ENCODE results near the gene UBQLN3.

UBQLN3 gene

GRCh38 chr11:5509803-5510202 is at the start of gene UBQLN3:
Gene UBQLN3 (minus strand): TSS chr11:5509957. CDS start chr11:5509558, 399 bp downstream.
- DNase-seq = no peak

DNA sequence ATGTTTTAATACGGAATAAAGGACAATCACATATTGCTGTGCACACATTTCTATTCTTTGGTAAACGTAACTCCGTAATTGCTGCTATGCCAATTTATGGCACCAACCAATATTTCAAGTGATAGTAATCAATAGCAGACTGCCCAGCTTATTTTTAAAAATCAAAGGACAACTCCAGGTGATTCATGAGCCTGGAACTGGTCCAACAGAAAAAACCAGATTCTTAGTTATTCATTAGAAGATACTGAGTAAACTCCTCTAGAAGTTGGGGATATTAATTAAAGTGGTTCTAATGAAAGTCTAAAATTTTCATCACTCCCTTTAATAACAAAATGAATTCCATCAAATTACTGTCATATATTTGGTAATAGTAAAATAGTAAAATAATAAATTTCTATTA is 48.0 kb upstream of the UBQLN3 start:
- DNase-seq = no peak

GRCh38 chr11:5556596-5557188 is 46.9 kb upstream of the UBQLN3 start:
- no peak for DNase-seq

GRCh38 chr11:5553343-5553742 is 43.6 kb upstream of the UBQLN3 start:
- DNase-seq = no peak

- DNase-seq = no peak
Measured at GRCh38 chr11:5550440-5551095, 40.8 kb upstream of the UBQLN3 start.

DNA sequence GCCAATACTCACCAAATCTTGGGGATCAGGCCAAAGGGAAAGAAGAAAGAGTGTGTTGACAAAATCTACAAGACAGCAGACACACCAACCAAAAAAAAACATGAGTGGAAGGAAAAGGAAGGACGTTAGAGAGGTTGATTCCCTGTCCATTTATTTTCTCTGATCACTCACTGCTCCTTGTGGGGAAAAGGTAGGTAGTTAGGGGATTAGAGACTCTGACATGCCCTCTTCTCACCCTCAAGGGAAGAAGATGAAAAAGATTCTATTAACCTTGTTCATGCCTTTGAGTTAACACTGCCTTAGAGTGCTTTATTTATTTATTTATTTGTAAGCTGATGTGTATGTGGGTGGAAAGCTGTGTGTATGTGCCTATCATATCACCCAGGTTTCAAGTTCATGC is 38.7 kb upstream of the UBQLN3 start, which contains the start of gene OR52H1:
Gene OR52H1, minus strand, starts transcription at position 101 of the 400 bp plus-strand sequence. CDS start 3,035 bp downstream, outside the sequence.
- DNase-seq = no peak

DNA sequence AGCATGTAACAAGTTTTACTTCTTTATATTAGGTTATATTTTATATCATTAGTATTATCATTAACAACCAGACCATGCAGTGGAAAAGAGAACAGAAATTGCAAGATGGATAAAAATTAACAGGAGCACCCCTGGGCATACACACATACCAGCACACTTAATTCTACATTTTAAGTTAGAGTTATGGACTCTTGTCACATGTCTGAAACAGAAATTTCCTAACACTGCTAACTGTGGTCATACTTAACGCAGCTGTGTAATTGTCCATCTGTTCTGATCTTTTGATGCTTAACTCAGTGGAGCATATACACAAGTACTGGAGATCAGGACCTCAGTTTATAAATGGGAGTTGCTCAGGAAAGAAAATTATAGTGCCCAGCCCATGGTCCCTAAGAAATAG is 38.2 kb upstream of the UBQLN3 start:
- DNase-seq = no peak

DNA sequence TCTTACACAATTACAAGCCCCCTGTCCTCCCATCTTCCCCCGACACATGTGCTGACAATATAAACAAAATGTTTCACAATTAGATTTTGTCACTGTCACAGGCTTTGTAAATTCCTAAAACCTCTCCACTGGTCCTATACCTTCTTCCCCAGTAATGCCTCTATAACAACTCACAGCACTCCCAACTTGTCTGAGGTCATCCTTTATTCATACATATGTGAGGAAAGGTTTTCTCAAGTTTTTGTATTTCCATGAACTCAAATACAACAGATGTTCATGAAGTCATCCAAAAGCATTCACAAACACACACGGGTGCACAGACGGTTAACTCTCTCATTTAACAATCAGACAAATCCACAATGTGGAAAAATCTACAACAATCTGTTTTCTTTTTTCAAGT is 36.7 kb upstream of the UBQLN3 start:
- DNase-seq = no peak

DNA sequence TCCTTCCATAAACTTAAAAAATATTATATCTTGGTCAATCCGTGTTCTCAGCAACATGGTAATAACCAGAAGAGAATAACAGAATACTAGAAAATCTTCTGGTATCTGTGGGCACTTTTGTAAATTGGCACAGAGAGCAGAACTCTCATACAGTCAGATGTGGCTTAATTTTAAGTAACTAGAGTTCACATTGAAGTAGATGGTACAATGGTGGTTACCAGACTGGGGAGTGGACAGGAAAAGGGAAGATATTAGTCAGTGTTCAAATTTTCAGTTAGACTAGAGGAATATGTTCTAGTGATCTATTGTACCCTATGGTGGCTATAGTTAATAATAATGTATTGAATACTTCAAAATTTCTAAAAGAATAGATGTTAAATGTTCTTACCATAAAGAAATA is 31.7 kb upstream of the UBQLN3 start:
- no peak for DNase-seq

- no peak for DNase-seq
Measured at GRCh38 chr11:5536482-5536881, 26.7 kb upstream of the UBQLN3 start.

DNA sequence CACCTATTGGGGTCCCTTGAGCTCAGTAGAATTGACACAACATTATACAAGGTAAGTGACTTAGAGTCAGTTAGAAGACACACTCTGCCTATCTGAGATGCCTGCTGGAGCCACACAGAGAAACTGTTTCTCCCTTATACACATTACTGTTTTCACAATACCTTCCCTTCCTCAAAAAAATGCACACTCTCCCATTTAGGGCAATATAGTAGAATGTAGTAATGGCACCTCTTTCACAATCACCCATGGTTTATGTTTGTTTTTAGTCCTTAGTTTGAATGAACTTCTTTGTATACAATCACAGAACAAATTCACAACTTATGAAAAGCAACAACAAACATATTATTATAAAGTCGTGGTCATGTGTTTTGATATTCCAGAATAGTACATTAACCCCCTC is 24.3 kb upstream of the UBQLN3 start:
- no peak for DNase-seq

DNA sequence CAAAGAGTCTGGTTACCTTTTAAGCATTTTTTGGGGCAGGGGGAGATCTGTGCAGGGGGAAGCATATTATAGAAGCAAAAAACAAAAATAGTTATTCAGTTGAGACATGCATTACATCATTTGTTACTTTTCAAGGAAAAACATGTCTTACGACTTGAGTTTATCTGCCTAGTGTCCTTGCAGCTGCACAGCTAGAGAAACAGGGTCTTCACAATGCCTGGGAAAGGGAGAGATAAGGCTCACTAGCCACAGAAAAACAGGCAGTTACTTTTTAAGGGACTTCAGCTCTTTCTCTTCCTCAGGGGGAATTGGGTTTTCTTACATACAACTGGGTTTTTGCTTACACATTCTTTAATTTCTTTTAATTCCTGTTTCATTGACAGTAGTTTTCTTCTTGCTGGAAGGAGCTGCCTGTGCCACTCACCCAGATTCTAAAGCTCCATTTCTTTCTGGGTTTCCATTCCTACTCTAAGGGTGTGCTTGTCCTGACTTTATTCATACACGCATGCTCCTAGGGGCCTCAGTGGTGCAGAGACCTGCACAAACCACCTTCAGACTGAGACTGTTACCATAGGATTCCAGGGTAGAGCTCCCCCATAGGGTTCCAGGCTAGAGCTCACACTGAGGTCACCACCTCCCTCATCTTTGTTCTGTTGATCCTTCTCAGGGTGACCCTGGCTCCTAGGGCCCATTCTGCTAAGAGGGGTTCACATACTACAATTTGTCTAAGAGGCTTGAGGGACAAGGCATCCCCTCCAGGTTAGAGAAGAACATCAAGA is 21.5 kb upstream of the UBQLN3 start:
- DNase-seq = no peak

GRCh38 chr11:5528495-5528894 is 18.7 kb upstream of the UBQLN3 start:
- DNase-seq = no peak

DNA sequence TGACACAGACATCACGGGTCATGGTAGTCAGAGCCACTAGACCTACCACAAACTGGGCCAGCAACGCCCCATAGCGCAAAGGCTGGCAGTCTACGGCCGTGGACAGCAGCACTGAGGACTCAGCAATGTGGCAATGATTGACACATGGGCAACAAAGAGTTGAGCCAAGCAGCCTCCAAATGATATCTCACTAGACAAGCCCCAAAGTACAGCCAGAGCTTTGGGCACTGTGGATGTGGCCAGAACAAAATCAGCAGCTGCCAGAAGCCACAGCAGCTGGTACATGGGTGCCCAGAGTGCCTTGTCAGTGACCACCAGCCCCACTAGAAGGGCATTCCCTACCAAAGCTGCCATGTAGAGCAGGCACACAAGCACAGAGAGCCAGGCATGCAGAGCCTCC is 18.0 kb upstream of the UBQLN3 start:
- no peak for DNase-seq

- no peak for DNase-seq
Measured at GRCh38 chr11:5524756-5525155, 15.0 kb upstream of the UBQLN3 start.

DNA sequence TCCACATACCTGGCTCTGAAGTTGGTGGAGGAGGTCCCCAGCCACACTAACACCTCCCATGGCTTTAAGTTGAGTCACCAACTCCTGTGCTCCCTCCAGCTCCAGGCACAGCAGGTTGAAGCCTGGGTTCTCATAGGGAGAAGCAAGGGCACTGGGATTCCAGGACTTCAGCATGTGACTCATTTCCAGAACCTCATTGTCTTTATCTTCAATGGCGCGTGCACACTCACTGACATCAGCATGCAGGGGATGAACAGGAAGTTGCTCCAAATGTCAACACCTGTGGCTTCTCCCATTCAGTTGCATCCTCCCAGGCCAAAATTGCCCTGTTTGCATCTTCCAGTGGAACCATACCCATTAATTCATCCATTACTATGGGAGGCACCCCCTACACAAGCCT is 12.6 kb upstream of the UBQLN3 start:
- no peak for DNase-seq

DNA sequence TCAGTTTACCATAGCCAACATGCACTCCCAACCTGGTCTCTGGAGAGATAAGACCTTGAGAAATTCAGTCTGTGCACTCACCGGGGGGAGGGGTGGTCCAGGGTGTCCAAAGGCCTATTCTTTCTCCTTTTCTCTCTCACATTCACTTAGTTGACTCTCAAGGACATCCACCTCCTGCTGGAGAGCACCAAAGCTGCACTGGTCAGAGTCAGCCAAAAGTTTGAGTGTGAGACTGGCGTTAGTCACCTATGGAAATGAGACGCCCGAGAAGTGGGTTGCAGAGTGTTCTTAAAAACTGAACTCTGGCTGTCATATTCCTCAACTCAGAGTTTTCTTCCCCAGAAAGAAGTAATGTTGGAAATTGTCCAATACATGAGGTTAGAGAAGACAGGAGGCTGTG is 11.8 kb upstream of the UBQLN3 start:
- DNase-seq = no peak

DNA sequence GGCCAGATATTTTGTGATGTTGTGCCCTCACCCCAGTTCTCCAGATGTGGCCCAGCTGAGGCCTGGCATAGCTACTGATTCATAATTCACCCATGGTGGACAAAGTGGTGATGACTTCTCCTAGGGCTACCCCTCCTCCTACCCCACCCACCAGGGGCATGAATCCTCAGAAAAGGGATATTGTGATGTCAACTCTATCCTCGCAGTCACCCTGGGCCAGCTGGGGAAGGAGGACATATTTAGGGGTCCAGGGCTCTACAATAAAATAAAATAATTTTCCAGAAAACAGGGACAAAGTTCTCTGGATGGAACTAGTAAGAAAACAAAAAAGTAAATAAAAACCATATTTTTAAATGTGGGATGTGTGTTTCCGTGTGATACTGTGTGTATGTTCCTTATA is 6.8 kb upstream of the UBQLN3 start, which contains the start of gene UBQLNL:
Gene UBQLNL, minus strand, starts transcription at position 101 of the 400 bp plus-strand sequence. CDS start 258 bp downstream, outside the sequence.
- no peak for DNase-seq

GRCh38 chr11:5514841-5515240 is 5.1 kb upstream of the UBQLN3 start:
- no peak for DNase-seq

DNA sequence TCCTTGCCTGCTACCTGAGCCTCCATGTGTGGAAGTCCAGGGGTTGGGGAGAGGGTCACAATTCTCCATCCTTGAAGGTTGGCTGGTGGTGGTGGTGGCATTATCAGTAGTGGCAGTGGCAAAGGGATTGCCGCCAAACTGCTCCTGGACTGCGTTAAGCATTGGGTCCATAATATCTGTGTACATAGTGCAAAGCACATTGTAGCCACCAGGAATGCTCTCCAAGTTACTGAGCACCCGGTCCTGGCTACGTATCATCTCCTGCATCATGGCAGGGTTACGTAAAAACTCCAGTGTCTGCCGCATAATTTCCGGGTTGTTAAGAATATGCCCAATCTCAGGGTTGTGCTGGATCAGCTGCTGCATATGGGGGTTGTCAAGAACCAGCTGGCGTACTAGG is 1.2 kb downstream of the UBQLN3 start:
- DNase-seq = no peak

DNA sequence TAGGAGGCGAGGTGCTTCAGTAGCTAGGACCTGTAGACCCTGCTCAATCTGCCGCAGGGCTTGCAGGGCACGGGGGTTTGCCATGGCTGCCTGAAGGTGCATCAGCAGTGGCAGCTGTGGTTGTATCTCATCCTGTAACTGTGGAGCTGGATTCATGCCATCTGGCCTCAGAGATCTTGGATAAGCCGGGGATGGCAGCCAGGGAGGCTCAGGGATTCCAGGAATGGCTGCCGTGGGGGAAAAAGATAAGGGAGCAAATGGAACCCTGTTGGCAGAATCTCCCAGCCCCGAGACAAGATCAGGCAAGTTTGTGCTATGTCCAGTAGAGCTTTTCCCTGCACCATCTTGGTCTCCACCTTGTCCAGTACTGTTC is 1.8 kb downstream of the UBQLN3 start:
- DNase-seq = no peak

- DNase-seq = no peak
Measured at GRCh38 chr11:5507177-5507932, 2.4 kb downstream of the UBQLN3 start.

DNA sequence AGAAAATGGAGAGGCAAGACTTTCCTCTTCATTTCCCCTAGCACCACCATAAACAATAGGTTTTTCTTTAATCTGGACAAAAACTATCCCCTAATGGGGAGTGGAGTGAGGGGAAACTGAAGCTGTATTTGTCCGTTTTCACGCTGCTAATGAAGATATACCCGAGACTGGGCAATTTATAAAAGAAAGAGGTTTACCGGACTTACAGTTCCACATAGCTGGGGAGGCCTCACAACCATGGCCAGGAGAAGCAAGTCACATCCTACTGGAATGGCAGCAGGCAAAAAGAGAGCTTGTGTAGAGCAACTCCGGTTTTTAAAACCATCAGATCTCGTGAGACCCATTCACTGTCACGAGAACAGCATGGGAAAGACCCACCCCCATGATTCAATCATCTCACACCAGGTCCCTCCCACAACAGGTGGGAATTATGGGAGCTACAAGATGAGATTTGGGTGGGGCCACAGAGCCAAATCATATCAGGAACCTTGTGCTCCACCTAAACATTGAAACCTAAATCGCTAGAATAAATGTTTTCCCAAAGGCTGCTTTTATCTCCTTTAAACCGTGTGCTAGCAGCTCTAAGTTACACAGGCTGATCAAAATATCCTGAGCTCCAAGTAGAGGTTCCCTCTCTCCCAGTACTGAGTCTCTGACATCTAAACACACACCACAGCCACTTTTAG is 4.3 kb downstream of the UBQLN3 start:
- DNase-seq = no peak

Measured in SHP77 (cell line).